Activated CD4-positive, CD25-positive, alpha-beta regulatory T cell treated with anti-CD3 and anti-CD28 coated beads, Interleukin-2, amount 50 U/mL, for 72 hours (primary cell): ENCODE data around the gene ARHGAP11B.
"Not testable (repeated sequence)": the region's sequence is repeated elsewhere in the genome, so short reads cannot be mapped to it uniquely, and the experiment has no call there.

ENCODE experiments used
- DNase-seq: peaks from one replicate; pipeline ENCODE4 v3.0.0; 2021

Gene ARHGAP11B

GRCh38 chr15:30625436-30626193, at the start of gene ARHGAP11B:
ARHGAP11B (plus strand) TSS chr15:30626128.
- peak; percentile 91 for DNase-seq

GRCh38 chr15:30579394-30579970, 46.4 kb upstream of the ARHGAP11B start:
- not testable (repeated sequence) for DNase-seq

- not testable (repeated sequence) for DNase-seq
These were observed 45.2 kb upstream of the ARHGAP11B start for GRCh38 chr15:30580716-30581115.

- DNase-seq, result not testable (repeated sequence)
These were observed 27.0 kb upstream of the ARHGAP11B start for GRCh38 chr15:30598953-30599352.

- DNase-seq, result not testable (repeated sequence)
These were observed 22.1 kb upstream of the ARHGAP11B start, which contains the start of gene GOLGA8H for GRCh38 chr15:30603796-30604195. GOLGA8H (plus strand) TSS chr15:30604028; CDS start chr15:30604126, 98 bp downstream.

GRCh38 chr15:30612271-30612670, 13.7 kb upstream of the ARHGAP11B start:
- DNase-seq, result not testable (repeated sequence)

GRCh38 chr15:30621342-30621741, 4.6 kb upstream of the ARHGAP11B start:
- DNase-seq, result not testable (repeated sequence)

- peak; percentile 33 for DNase-seq
These were observed 252 bp downstream of the ARHGAP11B start for GRCh38 chr15:30626194-30626565.

GRCh38 chr15:30626632-30627031, 704 bp downstream of the ARHGAP11B start:
- not testable (repeated sequence) for DNase-seq

GRCh38 chr15:30650012-30650929, 24.3 kb downstream of the ARHGAP11B start:
- DNase-seq, result no peak

GRCh38 chr15:30661154-30661553, 35.2 kb downstream of the ARHGAP11B start:
- not testable (repeated sequence) for DNase-seq

- DNase-seq, result not testable (repeated sequence)
These were observed 43.7 kb downstream of the ARHGAP11B start for GRCh38 chr15:30669621-30670020.

GRCh38 chr15:30670056-30670455, 44.1 kb downstream of the ARHGAP11B start:
- no peak for DNase-seq

- DNase-seq, result no peak
These were observed 45.4 kb downstream of the ARHGAP11B start for GRCh38 chr15:30671309-30671708.

- no peak for DNase-seq
These were observed 49.2 kb downstream of the ARHGAP11B start for GRCh38 chr15:30675126-30675525.

- not testable (repeated sequence) for DNase-seq
These were observed 50.0 kb downstream of the ARHGAP11B start for GRCh38 chr15:30675891-30676290.

GRCh38 chr15:30680997-30681396, 55.1 kb downstream of the ARHGAP11B start:
- not testable (repeated sequence) for DNase-seq

- DNase-seq, result not testable (repeated sequence)
These were observed 59.9 kb downstream of the ARHGAP11B start for GRCh38 chr15:30685709-30686285.

GRCh38 chr15:30686651-30687050, 60.7 kb downstream of the ARHGAP11B start:
- DNase-seq, result not testable (repeated sequence)
